Measurements from ENCODE around the gene MUSTN1. TPM values are rescaled to one million over a fixed set of nuclear protein-coding genes. Genes with fewer than 3 reads are reported as not detected.

The MUSTN1 gene
- total and polyA plus RNA-seq, 2 of the 13 experiments (the other 11 are each of a cell fraction or from before 2014, with no cell fraction given) = 0.84 to 1.4 TPM

- no peak for TF ChIP-seq DMTF1 (CRISPR knock-in tag; IDR thresholded peaks at IDR 0.05)
- no peak for TF ChIP-seq NFE2 (CRISPR knock-in tag; IDR thresholded peaks at IDR 0.05)
- TF ChIP-seq HOXA9 (CRISPR knock-in tag; IDR thresholded peaks at IDR 0.05; ENCODE audit: borderline replicate concordance) = no peak
- TF ChIP-seq ZFX (CRISPR knock-in tag; IDR thresholded peaks at IDR 0.05; ENCODE audit: low read depth) = no peak
- TF ChIP-seq, protein P1, sequence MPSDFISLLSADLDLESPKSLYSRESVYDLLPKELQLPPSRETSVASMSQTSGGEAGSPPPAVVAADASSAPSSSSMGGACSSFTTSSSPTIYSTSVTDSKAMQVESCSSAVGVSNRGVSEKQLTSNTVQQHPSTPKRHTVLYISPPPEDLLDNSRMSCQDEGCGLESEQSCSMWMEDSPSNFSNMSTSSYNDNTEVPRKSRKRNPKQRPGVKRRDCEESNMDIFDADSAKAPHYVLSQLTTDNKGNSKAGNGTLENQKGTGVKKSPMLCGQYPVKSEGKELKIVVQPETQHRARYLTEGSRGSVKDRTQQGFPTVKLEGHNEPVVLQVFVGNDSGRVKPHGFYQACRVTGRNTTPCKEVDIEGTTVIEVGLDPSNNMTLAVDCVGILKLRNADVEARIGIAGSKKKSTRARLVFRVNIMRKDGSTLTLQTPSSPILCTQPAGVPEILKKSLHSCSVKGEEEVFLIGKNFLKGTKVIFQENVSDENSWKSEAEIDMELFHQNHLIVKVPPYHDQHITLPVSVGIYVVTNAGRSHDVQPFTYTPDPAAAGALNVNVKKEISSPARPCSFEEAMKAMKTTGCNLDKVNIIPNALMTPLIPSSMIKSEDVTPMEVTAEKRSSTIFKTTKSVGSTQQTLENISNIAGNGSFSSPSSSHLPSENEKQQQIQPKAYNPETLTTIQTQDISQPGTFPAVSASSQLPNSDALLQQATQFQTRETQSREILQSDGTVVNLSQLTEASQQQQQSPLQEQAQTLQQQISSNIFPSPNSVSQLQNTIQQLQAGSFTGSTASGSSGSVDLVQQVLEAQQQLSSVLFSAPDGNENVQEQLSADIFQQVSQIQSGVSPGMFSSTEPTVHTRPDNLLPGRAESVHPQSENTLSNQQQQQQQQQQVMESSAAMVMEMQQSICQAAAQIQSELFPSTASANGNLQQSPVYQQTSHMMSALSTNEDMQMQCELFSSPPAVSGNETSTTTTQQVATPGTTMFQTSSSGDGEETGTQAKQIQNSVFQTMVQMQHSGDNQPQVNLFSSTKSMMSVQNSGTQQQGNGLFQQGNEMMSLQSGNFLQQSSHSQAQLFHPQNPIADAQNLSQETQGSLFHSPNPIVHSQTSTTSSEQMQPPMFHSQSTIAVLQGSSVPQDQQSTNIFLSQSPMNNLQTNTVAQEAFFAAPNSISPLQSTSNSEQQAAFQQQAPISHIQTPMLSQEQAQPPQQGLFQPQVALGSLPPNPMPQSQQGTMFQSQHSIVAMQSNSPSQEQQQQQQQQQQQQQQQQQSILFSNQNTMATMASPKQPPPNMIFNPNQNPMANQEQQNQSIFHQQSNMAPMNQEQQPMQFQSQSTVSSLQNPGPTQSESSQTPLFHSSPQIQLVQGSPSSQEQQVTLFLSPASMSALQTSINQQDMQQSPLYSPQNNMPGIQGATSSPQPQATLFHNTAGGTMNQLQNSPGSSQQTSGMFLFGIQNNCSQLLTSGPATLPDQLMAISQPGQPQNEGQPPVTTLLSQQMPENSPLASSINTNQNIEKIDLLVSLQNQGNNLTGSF (CRISPR knock-in tag; IDR thresholded peaks at IDR 0.05) = no peak
- TF ChIP-seq ZNF30 (CRISPR knock-in tag; IDR thresholded peaks at IDR 0.05) = no peak
- TF ChIP-seq PPARG (CRISPR knock-in tag; conservative IDR thresholded peaks at IDR 0.05) = peak; percentile 84
- no peak for TF ChIP-seq ZNF496 (CRISPR knock-in tag; IDR thresholded peaks at IDR 0.05; ENCODE audit: insufficient replicate concordance)
- TF ChIP-seq ZNF644 (CRISPR knock-in tag; IDR thresholded peaks at IDR 0.05; ENCODE audit: low read depth) = no peak
- TF ChIP-seq, protein P2, sequence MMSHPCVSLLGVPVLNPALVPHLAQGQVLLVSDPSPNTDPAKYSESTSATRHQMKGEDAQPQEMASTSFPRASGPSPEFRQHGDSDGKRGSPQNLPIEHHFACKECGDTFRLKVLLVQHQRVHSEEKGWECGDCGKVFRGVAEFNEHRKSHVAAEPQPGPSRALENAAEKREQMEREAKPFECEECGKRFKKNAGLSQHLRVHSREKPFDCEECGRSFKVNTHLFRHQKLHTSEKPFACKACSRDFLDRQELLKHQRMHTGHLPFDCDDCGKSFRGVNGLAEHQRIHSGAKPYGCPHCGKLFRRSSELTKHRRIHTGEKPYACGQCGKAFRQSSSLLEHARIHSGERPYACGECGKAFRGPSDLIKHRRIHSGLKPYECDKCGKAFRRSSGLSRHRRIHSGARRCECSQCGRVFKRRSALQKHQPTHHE (CRISPR knock-in tag; IDR thresholded peaks at IDR 0.05; ENCODE audit: borderline replicate concordance) = 0 out of 2 replicates have a peak, but pooled peaks have one; percentile 56
- TF ChIP-seq BATF2 (CRISPR knock-in tag; IDR thresholded peaks at IDR 0.05) = no peak
- no peak; the same call in 1 of the 2 replicates for TF ChIP-seq ZNF501 (CRISPR knock-in tag; IDR thresholded peaks at IDR 0.05)
- TF ChIP-seq ZFP41 (CRISPR knock-in tag; IDR thresholded peaks at IDR 0.05; ENCODE audit: borderline replicate concordance) = no peak
- peak; percentile 54 for TF ChIP-seq TEAD3 (CRISPR knock-in tag; optimal IDR thresholded peaks at IDR 0.05; ENCODE audit: borderline replicate concordance)
- peak; percentile 89 for TF ChIP-seq ZNF574 (CRISPR knock-in tag; IDR thresholded peaks at IDR 0.05)
- no peak for TF ChIP-seq NFE2L1 (CRISPR knock-in tag; IDR thresholded peaks at IDR 0.05; ENCODE audit: borderline replicate concordance)
- TF ChIP-seq RCOR2 (CRISPR knock-in tag; IDR thresholded peaks at IDR 0.05) = peak; percentile 41; the same call in 1 of the 2 replicates
Measured at GRCh38 chr3:52795298-52795900, 39.4 kb downstream of the MUSTN1 start (continued).
